Colon (tissue), 2 donors: ENCODE results near the gene SUPT3H.
"Not testable (repeated sequence)": the region's sequence is repeated elsewhere in the genome, so short reads cannot be mapped to it uniquely, and the experiment has no call there.

Experiments used
- FAIRE-seq: peaks from 2 replicates; lab custom pipeline; 2012; peaks lifted over from hg19 to GRCh38; lab: Jason Lieb, UNC
- donor health status: control.
- donor health status: control.

The SUPT3H gene

GRCh38 chr6:45049188-45049843 lies 328.4 kb downstream of the SUPT3H start:
- no peak for FAIRE-seq

DNA sequence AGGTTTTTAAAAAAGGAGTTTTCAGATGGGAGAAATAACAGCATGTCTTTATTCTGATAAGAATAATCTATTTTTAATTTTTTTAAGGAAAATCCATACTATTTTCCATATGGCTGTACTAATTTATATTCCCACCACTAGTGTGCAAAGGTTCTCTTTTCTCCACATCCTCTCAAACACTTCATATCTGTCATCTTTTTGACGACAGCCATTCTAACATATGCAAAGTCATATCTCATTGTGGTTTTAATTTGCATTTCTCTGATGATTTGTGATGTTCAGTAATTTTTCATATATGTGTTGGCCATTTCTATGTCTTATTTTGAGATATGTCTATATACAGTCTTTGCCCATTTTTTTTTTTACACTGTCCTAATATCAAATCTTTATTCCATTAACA lies 330.2 kb downstream of the SUPT3H start:
- FAIRE-seq: no peak

GRCh38 chr6:45045253-45045601 lies 332.5 kb downstream of the SUPT3H start:
- no peak for FAIRE-seq

GRCh38 chr6:45044510-45045252 lies 333.1 kb downstream of the SUPT3H start:
- FAIRE-seq: no peak

DNA sequence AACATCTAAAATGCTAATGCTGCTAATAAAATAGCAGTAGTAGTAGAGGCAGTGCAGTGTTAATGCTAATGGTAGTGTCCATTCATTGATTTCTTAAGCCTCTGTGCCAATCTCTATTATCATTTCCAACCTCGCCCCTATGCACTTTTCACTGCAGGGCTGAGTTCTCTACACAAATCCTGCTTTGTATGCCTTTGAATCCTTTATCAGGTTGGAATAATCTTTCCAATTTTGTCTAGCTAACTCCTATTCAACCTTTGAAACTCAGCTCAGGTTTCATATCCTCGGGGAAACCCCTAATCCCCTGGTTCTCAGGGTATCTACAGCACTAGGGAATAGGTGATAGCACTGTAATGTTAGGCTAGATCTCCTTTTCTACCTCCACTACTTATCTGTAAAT lies 333.6 kb downstream of the SUPT3H start:
- no peak for FAIRE-seq

DNA sequence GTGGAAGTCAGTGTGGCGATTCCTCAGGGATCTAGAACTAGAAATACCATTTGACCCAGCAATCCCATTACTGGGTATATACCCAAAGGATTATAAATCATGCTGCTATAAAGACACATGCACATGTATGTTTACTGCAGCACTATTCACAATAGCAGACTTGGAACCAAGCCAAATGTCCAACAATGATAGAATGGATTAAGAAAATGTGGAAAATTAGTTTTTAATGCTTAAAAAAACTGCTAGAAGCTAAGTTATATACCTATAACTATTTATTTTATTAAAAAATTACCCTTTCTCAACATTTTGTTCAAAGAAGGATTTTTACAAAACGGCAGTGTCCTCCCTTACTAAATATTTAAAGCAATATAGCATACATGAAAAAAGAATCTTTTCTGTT lies 335.1 kb downstream of the SUPT3H start:
- not testable (repeated sequence) for FAIRE-seq

DNA sequence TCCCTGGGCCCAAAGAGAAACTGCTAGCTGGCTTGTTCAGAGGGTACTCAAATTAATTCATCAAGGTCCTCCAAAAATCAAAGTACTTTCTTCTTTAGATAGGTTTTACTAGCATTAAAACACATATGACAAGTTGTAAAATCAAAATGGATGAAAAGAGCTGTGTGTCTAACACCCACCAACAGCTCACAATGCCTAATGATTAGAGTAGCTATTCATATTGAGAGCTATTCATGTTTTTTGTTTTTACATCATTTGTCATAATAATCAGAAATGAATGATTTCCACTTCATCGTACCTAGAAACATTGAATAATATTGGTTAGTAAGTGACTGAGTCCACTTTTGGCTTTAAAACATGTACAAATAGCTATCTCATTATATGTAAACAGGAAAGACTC lies 339.5 kb downstream of the SUPT3H start:
- FAIRE-seq: no peak

DNA sequence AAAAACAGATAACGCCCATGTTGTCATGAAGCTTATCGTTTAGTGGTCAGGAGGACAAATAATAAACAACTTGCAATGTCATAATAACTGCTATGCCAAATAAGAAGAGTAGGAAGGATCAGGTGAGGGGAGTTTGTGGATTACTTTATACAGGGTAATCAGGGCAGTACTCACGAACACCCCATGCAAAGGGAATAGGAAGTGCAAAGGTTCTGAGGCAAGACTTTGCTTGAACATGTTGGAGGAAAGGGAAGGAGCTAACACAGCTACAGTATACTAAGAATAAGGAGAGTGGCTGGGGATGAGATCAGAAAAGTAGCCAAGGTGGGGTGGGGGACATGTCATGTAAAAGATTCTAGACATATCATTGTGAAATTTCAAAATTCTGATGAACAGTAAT lies 341.6 kb downstream of the SUPT3H start:
- FAIRE-seq: no peak

DNA sequence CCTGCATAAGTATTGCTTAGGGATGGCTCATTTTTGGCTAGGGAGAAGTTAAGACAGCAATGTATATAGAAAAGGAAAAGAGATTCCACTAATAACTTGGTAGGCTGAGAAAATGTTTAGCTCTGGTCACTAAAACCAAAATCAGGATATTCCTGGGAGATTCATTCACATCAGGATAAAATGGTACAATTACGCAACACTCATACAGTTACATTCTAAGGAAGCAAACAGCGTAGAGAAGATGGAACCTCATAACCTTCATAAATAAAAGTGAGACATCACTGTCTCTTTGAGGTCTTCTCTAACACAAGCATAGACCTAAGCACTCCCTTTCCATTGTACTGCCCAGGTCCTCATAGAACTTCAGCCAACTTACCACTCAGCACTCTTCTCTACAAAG lies 345.3 kb downstream of the SUPT3H start:
- no peak for FAIRE-seq

DNA sequence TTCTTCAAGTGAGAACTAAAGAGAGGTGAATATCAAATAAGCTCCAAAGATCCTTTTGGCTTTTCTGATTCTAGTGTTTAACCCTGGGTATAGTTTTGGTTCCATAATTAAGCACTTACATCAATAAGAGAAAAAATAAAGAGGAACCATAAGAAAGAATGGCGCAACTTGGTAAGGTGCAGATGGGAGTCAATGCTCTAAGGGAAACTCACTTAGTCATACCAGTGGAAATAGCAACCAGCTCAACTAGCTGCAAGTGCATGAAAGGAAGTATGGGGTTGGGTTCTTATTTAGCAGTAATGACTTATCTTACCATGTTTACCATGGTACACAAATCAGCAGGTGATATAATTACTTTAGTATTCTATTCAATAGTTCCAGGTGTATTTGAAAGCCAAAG lies 346.1 kb downstream of the SUPT3H start:
- no peak for FAIRE-seq

DNA sequence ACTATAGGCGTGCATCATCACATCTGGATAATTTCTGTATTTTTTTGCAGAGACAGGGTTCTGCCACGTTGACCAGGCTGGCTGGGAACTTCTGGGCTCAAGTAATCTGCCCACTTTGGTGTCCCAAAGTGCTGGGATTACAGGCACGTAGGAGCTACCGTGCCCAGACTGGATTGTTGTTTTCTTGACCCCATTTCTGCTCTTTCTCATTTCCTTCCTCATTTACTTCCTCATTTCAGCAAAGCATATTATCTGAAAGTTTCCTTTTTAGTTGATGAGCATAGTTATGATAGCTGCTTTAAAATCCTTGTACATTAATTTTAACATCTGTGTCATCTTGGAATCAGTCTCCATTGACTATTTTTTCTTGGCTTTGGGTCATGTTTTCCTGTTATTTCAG lies 350.6 kb downstream of the SUPT3H start:
- FAIRE-seq: no peak

DNA sequence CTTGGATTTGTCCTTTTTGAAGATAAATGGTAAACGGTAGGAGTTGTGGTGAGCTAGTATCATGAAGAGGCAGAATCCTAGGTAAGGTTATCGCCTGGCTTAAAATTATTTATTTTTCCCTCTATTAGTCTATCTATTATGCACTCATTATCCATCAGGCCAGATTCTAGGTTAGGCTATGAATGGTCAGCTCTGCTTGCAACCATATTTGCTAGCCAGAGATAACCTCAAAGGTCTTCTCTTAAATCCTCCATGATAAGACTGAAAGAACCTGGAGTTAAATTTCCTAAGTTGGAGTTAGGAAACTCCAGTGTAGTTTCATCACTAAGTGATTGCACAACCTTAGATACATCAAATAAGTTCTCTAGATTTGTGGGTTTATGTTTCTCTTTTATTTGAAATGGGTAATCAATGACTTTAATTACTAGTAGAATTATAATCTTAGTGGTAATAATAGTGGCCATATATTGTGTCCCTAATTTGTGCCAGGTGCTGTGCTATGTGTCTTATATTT lies 351.7 kb downstream of the SUPT3H start:
- no peak for FAIRE-seq

GRCh38 chr6:45024610-45025009 lies 353.1 kb downstream of the SUPT3H start:
- FAIRE-seq: no peak

GRCh38 chr6:45021676-45022075 lies 356.1 kb downstream of the SUPT3H start:
- no peak for FAIRE-seq

GRCh38 chr6:45012687-45013086 lies 365.0 kb downstream of the SUPT3H start:
- no peak for FAIRE-seq

- FAIRE-seq: no peak
Measured at GRCh38 chr6:45009576-45009975, 368.2 kb downstream of the SUPT3H start.

- FAIRE-seq: no peak
Measured at GRCh38 chr6:45006893-45007292, 370.8 kb downstream of the SUPT3H start.

DNA sequence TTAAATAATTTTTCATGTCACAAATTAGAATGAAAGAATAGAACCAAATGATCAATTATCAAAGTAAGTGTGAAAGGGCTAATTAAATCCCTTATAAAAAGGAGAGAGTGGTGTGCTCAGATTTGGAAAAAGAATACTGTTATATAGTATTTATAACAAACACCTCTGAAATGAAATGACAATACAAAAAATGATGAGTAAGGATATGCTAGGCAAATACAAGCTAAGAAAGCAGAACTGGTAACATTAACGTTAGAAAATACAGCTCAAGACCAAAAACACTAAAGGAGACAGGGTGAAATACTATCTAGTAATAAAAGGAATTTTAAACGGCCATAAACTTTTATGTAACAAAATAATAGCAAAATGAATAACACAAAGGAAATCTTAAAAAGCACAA lies 373.8 kb downstream of the SUPT3H start:
- FAIRE-seq: no peak

GRCh38 chr6:45003387-45003786 lies 374.3 kb downstream of the SUPT3H start:
- no peak for FAIRE-seq

GRCh38 chr6:45002390-45003105 lies 375.2 kb downstream of the SUPT3H start:
- FAIRE-seq: no peak

- FAIRE-seq: no peak
Measured at GRCh38 chr6:45001663-45002062, 376.1 kb downstream of the SUPT3H start.

GRCh38 chr6:45000833-45001232 lies 376.9 kb downstream of the SUPT3H start:
- no peak for FAIRE-seq

GRCh38 chr6:44999066-44999465 lies 378.7 kb downstream of the SUPT3H start:
- FAIRE-seq: no peak
